Subcutaneous adipose tissue (tissue), 4 donors: Measurements from ENCODE around the gene STK39. TPM values are rescaled to one million over a fixed set of nuclear protein-coding genes. Genes with fewer than 3 reads are reported as not detected.

Experiments used
- total RNA-seq, 4 donors: library from RNA; depleted of rRNA; stranded (reverse); fragments of >200 nt; gene quantifications; one replicate each; pipeline ENCODE4 v1.1.0, GENCODE V29; 2016
- TF ChIP-seq, protein P1 (sequence below): fragments of 450-650 bp; IDR thresholded peaks from one replicate; pipeline ENCODE4 v1.5.1; 2016; ENCODE audit warnings: low read depth, mild to moderate bottlenecking, control low read depth, antibody characterized with exemption, moderate library complexity

Gene STK39
- total RNA-seq, 4 donors from 2014 or later: 40.1 to 68.6 (median 56.5) TPM

GRCh38 chr2:168231609-168232241 lies 15.7 kb downstream of the STK39 start:
- TF ChIP-seq, protein P1, sequence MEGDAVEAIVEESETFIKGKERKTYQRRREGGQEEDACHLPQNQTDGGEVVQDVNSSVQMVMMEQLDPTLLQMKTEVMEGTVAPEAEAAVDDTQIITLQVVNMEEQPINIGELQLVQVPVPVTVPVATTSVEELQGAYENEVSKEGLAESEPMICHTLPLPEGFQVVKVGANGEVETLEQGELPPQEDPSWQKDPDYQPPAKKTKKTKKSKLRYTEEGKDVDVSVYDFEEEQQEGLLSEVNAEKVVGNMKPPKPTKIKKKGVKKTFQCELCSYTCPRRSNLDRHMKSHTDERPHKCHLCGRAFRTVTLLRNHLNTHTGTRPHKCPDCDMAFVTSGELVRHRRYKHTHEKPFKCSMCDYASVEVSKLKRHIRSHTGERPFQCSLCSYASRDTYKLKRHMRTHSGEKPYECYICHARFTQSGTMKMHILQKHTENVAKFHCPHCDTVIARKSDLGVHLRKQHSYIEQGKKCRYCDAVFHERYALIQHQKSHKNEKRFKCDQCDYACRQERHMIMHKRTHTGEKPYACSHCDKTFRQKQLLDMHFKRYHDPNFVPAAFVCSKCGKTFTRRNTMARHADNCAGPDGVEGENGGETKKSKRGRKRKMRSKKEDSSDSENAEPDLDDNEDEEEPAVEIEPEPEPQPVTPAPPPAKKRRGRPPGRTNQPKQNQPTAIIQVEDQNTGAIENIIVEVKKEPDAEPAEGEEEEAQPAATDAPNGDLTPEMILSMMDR: no peak

DNA sequence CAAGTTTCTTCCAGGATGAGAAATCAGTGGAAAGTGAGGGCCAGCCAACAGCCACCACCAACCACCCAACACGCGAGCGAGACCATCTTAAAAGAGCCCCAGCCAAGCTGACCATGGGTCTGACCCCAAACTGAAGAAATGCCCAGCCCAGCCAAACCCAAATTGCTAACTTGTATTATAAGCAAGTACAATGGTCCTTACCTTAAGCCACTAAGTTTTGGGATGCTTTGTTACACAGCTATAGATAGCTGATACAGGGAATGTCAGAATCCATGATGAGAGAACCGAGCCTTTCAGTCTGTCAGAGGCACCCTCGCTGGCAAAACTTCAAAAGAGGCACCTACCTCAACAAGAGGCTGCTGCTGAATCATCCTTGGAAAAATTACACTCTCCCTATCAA lies 17.0 kb downstream of the STK39 start:
- TF ChIP-seq, protein P1: no peak

- TF ChIP-seq, protein P1: no peak
Observed at GRCh38 chr2:168224346-168224745, 23.0 kb downstream of the STK39 start.

GRCh38 chr2:168222088-168222487 lies 25.3 kb downstream of the STK39 start:
- TF ChIP-seq, protein P1: no peak

DNA sequence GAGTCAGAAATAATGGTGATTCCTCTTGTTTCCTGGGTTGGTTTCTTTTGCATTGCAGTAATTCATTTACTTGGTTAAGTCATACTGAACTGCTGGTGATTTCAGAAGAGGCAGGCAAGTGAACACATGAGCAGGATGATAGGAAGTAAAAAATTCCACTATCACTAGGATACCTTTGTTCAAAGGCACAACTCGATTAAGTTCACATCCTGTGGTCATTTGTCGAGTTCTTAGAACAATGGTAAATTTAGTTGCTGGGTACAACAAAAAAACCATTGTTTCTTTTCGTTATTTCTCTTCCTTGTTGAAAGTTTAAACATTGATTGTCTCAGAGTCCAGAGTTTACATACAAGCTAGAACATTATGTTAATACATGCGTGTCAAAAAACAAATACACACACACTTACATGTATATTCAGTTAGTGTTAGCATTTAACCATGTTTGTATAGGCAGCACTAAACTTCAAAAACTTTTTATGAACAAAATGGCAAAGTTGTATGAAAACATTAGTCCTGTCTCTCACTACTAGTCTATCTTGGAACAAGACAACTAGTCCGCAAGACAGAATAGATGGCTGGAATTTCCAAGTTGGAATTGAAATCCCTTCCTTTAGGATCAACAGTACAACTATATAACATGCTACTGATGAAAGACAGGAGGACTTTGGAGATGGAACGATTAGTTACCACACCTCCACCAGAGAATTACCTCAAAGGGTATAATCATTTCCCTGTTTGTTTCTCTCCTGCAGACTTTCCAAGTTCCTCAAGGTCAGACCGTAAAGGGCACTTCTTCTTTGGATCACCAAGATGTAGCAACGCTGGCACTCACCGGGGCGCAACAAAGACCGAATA lies 26.2 kb downstream of the STK39 start:
- TF ChIP-seq, protein P1: no peak

DNA sequence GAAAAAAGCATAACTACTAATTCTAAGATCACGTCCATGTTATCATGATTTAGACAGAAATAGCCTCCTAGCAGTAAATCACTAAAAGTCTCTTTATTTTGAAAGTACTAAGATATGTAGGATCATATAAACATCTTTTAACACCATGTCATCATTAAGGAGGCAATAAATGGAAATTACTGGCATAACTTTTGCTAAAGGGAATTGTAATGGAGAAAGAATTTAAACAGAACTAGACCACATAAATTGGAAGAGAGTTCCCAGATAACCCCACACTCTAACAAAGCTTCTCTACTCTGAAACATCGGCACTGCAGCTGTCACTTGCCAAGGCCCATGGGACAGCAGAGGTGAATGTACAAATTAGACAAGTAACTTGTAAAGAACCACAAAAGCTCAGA lies 29.5 kb downstream of the STK39 start:
- TF ChIP-seq, protein P1: no peak

DNA sequence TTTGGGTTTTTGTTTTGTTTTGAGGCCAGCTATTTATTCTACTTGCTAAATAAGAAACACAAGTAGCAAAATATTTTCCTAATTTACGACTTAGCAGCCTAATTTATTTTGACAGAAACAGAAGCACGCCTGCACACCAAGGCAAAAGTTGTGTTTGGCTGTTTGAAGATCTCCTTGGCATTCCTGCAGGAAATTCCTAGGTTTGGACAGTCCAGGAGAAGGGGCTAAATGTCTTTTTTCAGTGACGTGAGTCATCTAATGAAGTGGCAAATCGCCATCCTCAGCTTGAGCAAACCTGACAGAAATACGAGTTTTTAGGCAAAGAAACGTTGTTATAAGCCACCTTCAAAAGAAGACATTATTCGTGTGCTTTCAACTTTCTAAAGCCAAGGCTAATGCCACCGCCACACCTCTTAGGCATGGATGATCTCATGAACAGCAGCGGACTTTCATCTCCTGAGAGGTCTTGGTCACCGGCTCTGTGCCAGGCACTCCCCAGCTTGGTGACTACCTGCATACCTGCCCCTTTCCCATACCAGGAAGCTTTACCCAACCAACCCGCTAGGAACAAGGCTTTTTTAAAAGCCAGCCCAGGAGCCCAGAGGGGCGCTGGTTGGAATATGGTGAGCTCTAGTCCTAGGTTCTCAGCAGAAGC lies 30.9 kb downstream of the STK39 start:
- TF ChIP-seq, protein P1: no peak
